T-helper 1 cell treated with Interleukin-12 subunit alpha and Interleukin-12 subunit beta and Interleukin-4 antibody, amounts not matched to agents 30 μg/mL and 1 μg/mL, for 36 hours (primary cell): ENCODE results near the gene PRKAG2.
A peak's percentile ranks its signal among the peaks of the same experiment; 100 is the strongest.

Experiments used
- H3K27ac Mint-ChIP-seq: one replicate; pipeline ENCODE4 v1.8.0; 2021; ENCODE audit warnings: mild to moderate bottlenecking, mixed read lengths
- H3K27me3 Mint-ChIP-seq: one replicate; pipeline ENCODE4 v1.8.0; 2021; ENCODE audit warnings: low read depth, mixed read lengths
- H3K36me3 Mint-ChIP-seq: one replicate; pipeline ENCODE4 v1.8.0; 2021; ENCODE audit warnings: low read depth, mixed read lengths
- H3K4me1 Mint-ChIP-seq: one replicate; pipeline ENCODE4 v1.8.0; 2021; ENCODE audit warnings: low read depth, mixed read lengths
- H3K4me3 Mint-ChIP-seq: one replicate; pipeline ENCODE4 v1.8.0; 2021; ENCODE audit warnings: mild to moderate bottlenecking, moderate library complexity, mixed read lengths
- H3K9me3 Mint-ChIP-seq: one replicate; pipeline ENCODE4 v1.8.0; 2021; ENCODE audit warnings: mixed read lengths

PRKAG2 gene

GRCh38 chr7:151634643-151635042 is 242.3 kb downstream of the PRKAG2 start:
- peaks cover 17% of the 10 kb centered on the region for H3K4me1 Mint-ChIP-seq
- no peak overlapping the region for H3K4me3 Mint-ChIP-seq
- peaks cover 5% of the 10 kb centered on the region for H3K9me3 Mint-ChIP-seq
- H3K27ac Mint-ChIP-seq = no peak overlapping the region
- peaks cover 7% of the 10 kb centered on the region for H3K36me3 Mint-ChIP-seq
- H3K27me3 Mint-ChIP-seq = no peaks in the 10 kb centered on the region

GRCh38 chr7:151633516-151633812 is 243.5 kb downstream of the PRKAG2 start:
- no peaks in the 10 kb centered on the region for H3K27me3 Mint-ChIP-seq
- H3K4me3 Mint-ChIP-seq = peak overlapping the region; percentile 96
- peaks cover 7% of the 10 kb centered on the region for H3K36me3 Mint-ChIP-seq
- H3K4me1 Mint-ChIP-seq = peaks cover 17% of the 10 kb centered on the region
- peaks cover 5% of the 10 kb centered on the region for H3K9me3 Mint-ChIP-seq
- peak overlapping the region; percentile 96 for H3K27ac Mint-ChIP-seq

- peaks cover 7% of the 10 kb centered on the region for H3K36me3 Mint-ChIP-seq
- peaks cover 5% of the 10 kb centered on the region for H3K9me3 Mint-ChIP-seq
- H3K27me3 Mint-ChIP-seq = no peaks in the 10 kb centered on the region
- H3K4me1 Mint-ChIP-seq = peaks cover 17% of the 10 kb centered on the region
- H3K4me3 Mint-ChIP-seq = peak overlapping the region; percentile 96
- peak overlapping the region; percentile 96 for H3K27ac Mint-ChIP-seq
These were observed 244.0 kb downstream of the PRKAG2 start for GRCh38 chr7:151632750-151633515.

- Mint-ChIP-seq H3K36me3 (peaks cover 7% of the 10 kb centered on the region), H3K27me3 (no peaks in the 10 kb centered on the region), H3K4me1 (peaks cover 17% of the 10 kb centered on the region), H3K9me3 (peaks cover 5% of the 10 kb centered on the region), H3K27ac (peak overlapping the region; percentile 96), H3K4me3 (peak overlapping the region; percentile 96)
These were observed 244.8 kb downstream of the PRKAG2 start for GRCh38 chr7:151631953-151632749.

- no peaks in the 10 kb centered on the region for H3K27me3 Mint-ChIP-seq
- peaks cover 5% of the 10 kb centered on the region for H3K9me3 Mint-ChIP-seq
- peak overlapping the region; percentile 80 for H3K27ac Mint-ChIP-seq
- peak overlapping the region; percentile 81 for H3K4me3 Mint-ChIP-seq
- H3K36me3 Mint-ChIP-seq = peaks cover 10% of the 10 kb centered on the region
- H3K4me1 Mint-ChIP-seq = peaks cover 17% of the 10 kb centered on the region
These were observed 245.4 kb downstream of the PRKAG2 start for GRCh38 chr7:151631570-151631952.

GRCh38 chr7:151630851-151631569 is 245.9 kb downstream of the PRKAG2 start:
- peaks cover 10% of the 10 kb centered on the region for H3K36me3 Mint-ChIP-seq
- no peaks in the 10 kb centered on the region for H3K27me3 Mint-ChIP-seq
- H3K4me1 Mint-ChIP-seq = peaks cover 17% of the 10 kb centered on the region
- H3K27ac Mint-ChIP-seq = peak overlapping the region; percentile 80
- peaks cover 5% of the 10 kb centered on the region for H3K9me3 Mint-ChIP-seq
- H3K4me3 Mint-ChIP-seq = peak overlapping the region; percentile 81

- Mint-ChIP-seq H3K36me3 (peaks cover 10% of the 10 kb centered on the region), H3K4me3 (peak overlapping the region; percentile 9), H3K27me3 (no peaks in the 10 kb centered on the region), H3K27ac (no peak overlapping the region), H3K9me3 (peaks cover 5% of the 10 kb centered on the region), H3K4me1 (peaks cover 17% of the 10 kb centered on the region)
These were observed 246.6 kb downstream of the PRKAG2 start for GRCh38 chr7:151630358-151630757.

- Mint-ChIP-seq H3K27me3 (no peaks in the 10 kb centered on the region), H3K36me3 (peaks cover 10% of the 10 kb centered on the region), H3K4me3 (no peak overlapping the region), H3K9me3 (peaks cover 5% of the 10 kb centered on the region), H3K27ac (no peak overlapping the region), H3K4me1 (peaks cover 17% of the 10 kb centered on the region)
These were observed 247.1 kb downstream of the PRKAG2 start for GRCh38 chr7:151629713-151630272.

- Mint-ChIP-seq H3K27me3 (no peaks in the 10 kb centered on the region), H3K27ac (no peak overlapping the region), H3K4me1 (peaks cover 21% of the 10 kb centered on the region), H3K36me3 (peaks cover 10% of the 10 kb centered on the region), H3K4me3 (no peak overlapping the region), H3K9me3 (peaks cover 5% of the 10 kb centered on the region)
These were observed 247.9 kb downstream of the PRKAG2 start for GRCh38 chr7:151628846-151629604.

GRCh38 chr7:151626422-151627115 is 250.3 kb downstream of the PRKAG2 start:
- Mint-ChIP-seq H3K4me1 (peaks cover 19% of the 10 kb centered on the region), H3K4me3 (no peak overlapping the region), H3K27ac (no peak overlapping the region), H3K27me3 (no peaks in the 10 kb centered on the region), H3K9me3 (no peaks in the 10 kb centered on the region), H3K36me3 (peaks cover 6% of the 10 kb centered on the region)

GRCh38 chr7:151625606-151626005 is 251.3 kb downstream of the PRKAG2 start:
- H3K4me3 Mint-ChIP-seq = no peak overlapping the region
- no peak overlapping the region for H3K27ac Mint-ChIP-seq
- peaks cover 11% of the 10 kb centered on the region for H3K4me1 Mint-ChIP-seq
- H3K9me3 Mint-ChIP-seq = no peaks in the 10 kb centered on the region
- H3K27me3 Mint-ChIP-seq = no peaks in the 10 kb centered on the region
- peaks cover 2% of the 10 kb centered on the region for H3K36me3 Mint-ChIP-seq

- Mint-ChIP-seq H3K36me3 (peaks cover 2% of the 10 kb centered on the region), H3K27me3 (no peaks in the 10 kb centered on the region), H3K4me1 (peaks cover 9% of the 10 kb centered on the region), H3K4me3 (no peak overlapping the region), H3K9me3 (no peaks in the 10 kb centered on the region), H3K27ac (no peak overlapping the region)
These were observed 252.5 kb downstream of the PRKAG2 start for GRCh38 chr7:151624246-151624928.

- H3K4me1 Mint-ChIP-seq = peaks cover 9% of the 10 kb centered on the region
- H3K36me3 Mint-ChIP-seq = peaks cover 2% of the 10 kb centered on the region
- no peaks in the 10 kb centered on the region for H3K27me3 Mint-ChIP-seq
- no peak overlapping the region for H3K4me3 Mint-ChIP-seq
- H3K27ac Mint-ChIP-seq = no peak overlapping the region
- no peaks in the 10 kb centered on the region for H3K9me3 Mint-ChIP-seq
These were observed 253.1 kb downstream of the PRKAG2 start for GRCh38 chr7:151623766-151624165.
